Bronchial epithelial cell (primary cell): ENCODE results near the gene CACNA1C. TPM values are rescaled to one million over a fixed set of nuclear protein-coding genes. Genes with fewer than 3 reads are reported as not detected.
A peak's percentile ranks its signal among the peaks of the same experiment; 100 is the strongest.
"Not testable (repeated sequence)": the region's sequence is repeated elsewhere in the genome, so short reads cannot be mapped to it uniquely, and the experiment has no call there.

Experiments used
- DNase-seq: peaks from one replicate; pipeline ENCODE4 v3.0.0-alpha.2; 2010; ENCODE audit warnings: low read depth
- FAIRE-seq: peaks from 2 replicates; lab custom pipeline; 2011; peaks lifted over from hg19 to GRCh38; lab: Jason Lieb, UNC
- H3K27me3 ChIP-seq: 2 replicates; pipeline ENCODE4 v1.5.1; 2011; ENCODE audit warnings: low read length; ENCODE audit not compliant: control insufficient read depth, insufficient read depth
- H3K36me3 ChIP-seq: 2 replicates; pipeline ENCODE4 v1.5.1; 2011; ENCODE audit warnings: low read length; ENCODE audit not compliant: control insufficient read depth, insufficient read depth
- H3K4me3 ChIP-seq: 2 replicates; pipeline ENCODE4 v1.5.1; 2011; ENCODE audit warnings: mild to moderate bottlenecking, low read depth, low read length, control low read depth
- total RNA-seq: library from RNA; depleted of rRNA; stranded (reverse); fragments of >200 nt; gene quantifications from 2 replicates; pipeline ENCODE4 v1.2.1, GENCODE V29; 2014
- TF ChIP-seq, protein P1 (sequence below): IDR thresholded peaks from 2 replicates; pipeline ENCODE4 v1.5.1; 2011; ENCODE audit warnings: mild to moderate bottlenecking, moderate library complexity, low read length, control low read depth, inconsistent platforms; ENCODE audit not compliant: insufficient read depth, severe bottlenecking

CACNA1C gene
- total RNA-seq, 1 donor from 2014 or later = not detected

DNA sequence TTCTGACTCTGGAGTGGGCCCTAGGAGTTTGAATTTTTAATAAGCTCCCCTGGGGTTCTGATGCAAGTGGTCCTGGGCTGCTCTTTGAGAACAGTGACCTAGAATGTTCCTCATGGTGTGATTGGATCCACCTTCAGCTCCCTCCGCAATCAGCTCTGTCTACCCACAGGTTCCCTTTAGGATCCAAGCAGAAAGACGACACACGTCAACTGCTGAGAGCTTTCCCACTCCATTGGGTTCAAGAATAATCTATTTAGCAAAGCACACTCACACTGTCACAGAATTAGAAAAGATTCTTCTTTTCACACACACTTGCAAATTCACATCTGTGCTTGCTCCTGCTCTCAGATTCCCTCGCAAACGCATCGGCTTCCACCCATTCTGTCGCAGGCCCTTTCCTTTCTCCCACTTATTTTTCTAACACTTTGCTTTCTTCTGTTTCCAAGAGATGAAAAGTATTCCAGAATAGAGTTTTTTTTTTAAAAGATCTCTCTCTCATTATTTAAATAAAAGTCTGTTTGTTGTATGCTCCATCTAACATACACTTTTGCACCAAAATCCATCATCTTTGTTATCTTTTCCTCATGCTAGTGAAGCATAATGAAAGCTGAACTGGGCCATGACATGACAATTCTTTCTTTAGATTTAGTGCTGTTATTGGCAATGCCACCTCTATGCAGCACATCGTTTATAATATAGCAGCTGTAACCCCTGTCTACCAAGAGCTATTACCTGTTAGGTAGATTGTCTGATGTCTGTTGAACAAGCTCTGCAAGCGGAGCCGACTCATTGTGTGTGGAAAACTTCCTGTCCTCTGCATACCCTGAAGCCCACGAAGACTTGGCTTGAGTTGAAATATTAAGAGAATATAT, 73.1 kb downstream of the CACNA1C start:
- Histone ChIP-seq H3K4me3 (no peak overlapping the region), H3K36me3 (no peaks in the 10 kb centered on the region), H3K27me3 (no peaks in the 10 kb centered on the region)
- TF ChIP-seq, protein P1, sequence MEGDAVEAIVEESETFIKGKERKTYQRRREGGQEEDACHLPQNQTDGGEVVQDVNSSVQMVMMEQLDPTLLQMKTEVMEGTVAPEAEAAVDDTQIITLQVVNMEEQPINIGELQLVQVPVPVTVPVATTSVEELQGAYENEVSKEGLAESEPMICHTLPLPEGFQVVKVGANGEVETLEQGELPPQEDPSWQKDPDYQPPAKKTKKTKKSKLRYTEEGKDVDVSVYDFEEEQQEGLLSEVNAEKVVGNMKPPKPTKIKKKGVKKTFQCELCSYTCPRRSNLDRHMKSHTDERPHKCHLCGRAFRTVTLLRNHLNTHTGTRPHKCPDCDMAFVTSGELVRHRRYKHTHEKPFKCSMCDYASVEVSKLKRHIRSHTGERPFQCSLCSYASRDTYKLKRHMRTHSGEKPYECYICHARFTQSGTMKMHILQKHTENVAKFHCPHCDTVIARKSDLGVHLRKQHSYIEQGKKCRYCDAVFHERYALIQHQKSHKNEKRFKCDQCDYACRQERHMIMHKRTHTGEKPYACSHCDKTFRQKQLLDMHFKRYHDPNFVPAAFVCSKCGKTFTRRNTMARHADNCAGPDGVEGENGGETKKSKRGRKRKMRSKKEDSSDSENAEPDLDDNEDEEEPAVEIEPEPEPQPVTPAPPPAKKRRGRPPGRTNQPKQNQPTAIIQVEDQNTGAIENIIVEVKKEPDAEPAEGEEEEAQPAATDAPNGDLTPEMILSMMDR = no peak
- no peak for FAIRE-seq
- DNase-seq = no peak

DNA sequence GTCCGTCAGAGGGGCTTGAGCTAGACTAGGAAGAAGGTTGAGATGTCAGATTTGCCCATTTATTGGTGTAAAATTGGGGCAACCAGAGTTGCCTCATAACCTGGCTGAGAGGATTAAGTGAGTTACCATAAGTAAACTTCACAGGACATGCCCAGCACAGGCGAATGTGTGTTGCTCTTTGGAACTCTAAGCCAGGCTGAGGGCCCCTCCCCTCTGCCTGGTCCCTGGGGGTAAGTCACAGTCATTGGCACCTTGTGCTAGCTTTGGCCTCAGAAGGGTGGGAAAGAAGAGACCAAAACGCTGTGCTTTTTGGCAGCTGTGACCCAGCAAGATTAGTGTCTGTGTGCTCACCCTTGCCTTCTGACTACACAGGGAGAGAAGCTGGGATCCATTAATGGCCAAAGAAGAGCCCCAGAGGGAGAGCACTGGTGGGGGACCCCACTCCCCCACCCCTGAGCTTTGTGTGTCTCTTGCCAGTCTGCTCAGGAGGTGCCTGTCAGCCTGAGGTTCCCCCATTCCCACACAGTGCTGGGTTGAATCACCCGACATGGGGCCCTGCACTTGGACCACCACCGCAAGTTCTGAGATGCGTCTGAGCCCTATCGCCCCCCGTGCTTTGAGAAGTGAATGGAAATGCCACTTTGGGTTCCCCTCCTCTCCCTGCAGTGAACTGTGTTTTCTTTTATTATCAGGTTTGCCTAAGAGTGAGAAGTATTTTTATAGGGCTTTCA, 74.1 kb downstream of the CACNA1C start:
- no peak for FAIRE-seq
- Histone ChIP-seq H3K27me3 (no peaks in the 10 kb centered on the region), H3K36me3 (no peaks in the 10 kb centered on the region), H3K4me3 (no peak overlapping the region)
- TF ChIP-seq, protein P1 = no peak
- DNase-seq = no peak

DNA sequence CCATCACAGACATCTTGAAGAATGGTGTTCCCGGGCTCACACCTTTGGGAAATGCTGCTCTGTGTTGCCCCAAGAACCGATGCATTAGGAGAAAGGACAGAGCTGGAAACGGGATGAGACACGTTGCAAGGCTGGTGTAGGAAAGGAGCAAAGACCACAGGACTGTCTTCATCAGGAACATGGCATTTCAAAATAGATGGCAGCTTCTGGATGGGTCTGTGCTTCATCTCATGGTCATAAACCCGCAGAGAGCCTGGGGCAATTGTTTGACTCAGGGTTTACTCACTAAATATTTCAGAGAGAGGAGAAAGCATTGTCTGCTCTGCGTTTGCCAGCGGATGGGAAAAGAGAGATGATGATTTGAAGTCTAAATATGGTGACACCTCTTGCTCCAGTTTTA, 76.3 kb downstream of the CACNA1C start:
- Histone ChIP-seq H3K27me3 (no peaks in the 10 kb centered on the region), H3K4me3 (no peak overlapping the region), H3K36me3 (no peaks in the 10 kb centered on the region)
- peak; percentile 98 for FAIRE-seq
- TF ChIP-seq, protein P1 = no peak
- peak; percentile 76 for DNase-seq

DNA sequence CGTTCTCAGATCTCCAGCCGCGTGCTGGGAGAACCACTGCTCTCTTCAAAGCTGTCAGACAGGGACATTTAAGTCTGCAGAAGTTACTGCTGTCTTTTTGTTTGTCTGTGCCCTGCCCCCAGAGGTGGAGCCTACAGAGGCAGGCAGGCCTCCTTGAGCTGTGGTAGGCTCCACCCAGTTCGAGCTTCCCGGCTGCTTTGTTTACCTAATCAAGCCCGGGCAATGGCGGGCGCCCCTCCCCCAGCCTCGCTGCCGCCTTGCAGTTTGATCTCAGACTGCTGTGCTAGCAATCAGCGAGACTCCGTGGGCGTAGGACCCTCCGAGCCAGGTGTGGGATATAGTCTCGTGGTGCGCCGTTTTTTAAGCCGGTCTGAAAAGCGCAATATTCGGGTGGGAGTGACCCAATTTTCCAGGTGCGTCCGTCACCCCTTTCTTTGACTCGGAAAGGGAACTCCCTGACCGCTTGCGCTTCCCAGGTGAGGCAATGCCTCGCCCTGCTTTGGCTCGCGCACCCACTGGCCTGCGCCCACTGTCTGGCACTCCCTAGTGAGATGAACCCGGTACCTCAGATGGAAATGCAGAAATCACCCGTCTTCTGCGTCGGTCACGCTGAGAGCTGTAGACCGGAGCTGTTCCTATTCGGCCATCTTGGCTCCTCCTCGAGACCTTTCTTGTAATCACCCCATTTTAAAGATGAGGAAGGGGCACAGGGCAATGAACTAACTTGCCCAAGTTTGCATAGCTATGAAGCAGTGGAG, 83.1 kb downstream of the CACNA1C start:
- DNase-seq, FAIRE-seq, H3K36me3 ChIP-seq, H3K4me3 ChIP-seq, H3K27me3 ChIP-seq: not testable (repeated sequence)

DNA sequence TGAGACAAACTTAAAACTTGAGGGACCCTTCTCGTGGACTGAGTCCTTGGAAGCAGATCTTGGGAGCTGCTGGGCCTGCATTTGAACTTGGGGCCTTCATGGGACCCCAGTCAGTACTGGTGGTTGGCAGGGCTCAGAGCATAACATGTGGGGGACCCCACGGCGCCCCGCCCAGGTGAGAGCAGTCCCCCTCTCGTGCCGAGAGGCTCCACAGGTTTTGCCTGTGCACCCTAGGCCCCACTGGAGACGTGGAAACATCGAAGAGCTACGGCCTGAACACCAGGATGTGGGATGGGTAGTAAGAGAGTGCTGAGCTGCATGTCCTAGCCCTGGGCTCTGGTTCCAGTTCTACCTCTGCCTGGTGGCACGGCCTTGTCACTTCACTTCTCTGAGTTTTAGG, 84.1 kb downstream of the CACNA1C start:
- TF ChIP-seq, protein P1 = no peak
- no peaks in the 10 kb centered on the region for H3K36me3 ChIP-seq
- no peak overlapping the region for H3K4me3 ChIP-seq
- no peak for DNase-seq
- no peaks in the 10 kb centered on the region for H3K27me3 ChIP-seq
- no peak for FAIRE-seq

DNA sequence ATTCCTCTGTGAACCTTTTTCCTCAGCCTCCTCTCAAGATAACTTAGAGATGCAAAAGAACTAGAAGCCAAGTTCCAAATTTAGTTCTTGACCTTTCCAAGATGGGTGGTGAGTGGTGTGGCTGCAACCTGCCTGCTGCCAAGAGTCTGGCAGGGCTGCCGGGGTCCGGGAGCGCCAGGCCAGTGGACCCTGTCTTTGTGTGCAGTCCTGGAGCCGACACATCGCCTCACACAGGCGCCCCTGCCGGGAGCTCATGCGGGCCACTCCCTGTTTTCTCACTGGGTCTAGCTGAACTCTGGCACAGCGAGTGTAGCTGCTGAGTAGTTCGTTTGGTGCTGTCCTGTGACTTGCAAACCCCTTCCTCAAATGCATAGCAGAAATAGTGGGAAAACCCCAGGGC, 84.9 kb downstream of the CACNA1C start:
- no peaks in the 10 kb centered on the region for H3K36me3 ChIP-seq
- TF ChIP-seq, protein P1 = no peak
- FAIRE-seq = no peak
- DNase-seq = no peak
- no peaks in the 10 kb centered on the region for H3K27me3 ChIP-seq
- H3K4me3 ChIP-seq = no peak overlapping the region
